OCI-LY1 (cell line): ENCODE data around the gene LPCAT1.

Experiments used
- CTCF ChIP-seq: fragments of 200-600 bp; sonication (generic), shearing (Covaris generic); IDR thresholded peaks from 2 replicates; pipeline ENCODE4 v1.5.1; 2017; ENCODE audit warnings: mild to moderate bottlenecking, antibody characterized with exemption, low read length, moderate library complexity, mixed read lengths
- EZH2 ChIP-seq: fragments of 200-600 bp; sonication (generic), shearing (Covaris generic); IDR thresholded peaks from 2 replicates; pipeline ENCODE4 v1.8.0; 2017; ENCODE audit warnings: borderline replicate concordance, mixed run types, mild to moderate bottlenecking, antibody characterized with exemption, low read length, moderate library complexity, mixed read lengths

DNA sequence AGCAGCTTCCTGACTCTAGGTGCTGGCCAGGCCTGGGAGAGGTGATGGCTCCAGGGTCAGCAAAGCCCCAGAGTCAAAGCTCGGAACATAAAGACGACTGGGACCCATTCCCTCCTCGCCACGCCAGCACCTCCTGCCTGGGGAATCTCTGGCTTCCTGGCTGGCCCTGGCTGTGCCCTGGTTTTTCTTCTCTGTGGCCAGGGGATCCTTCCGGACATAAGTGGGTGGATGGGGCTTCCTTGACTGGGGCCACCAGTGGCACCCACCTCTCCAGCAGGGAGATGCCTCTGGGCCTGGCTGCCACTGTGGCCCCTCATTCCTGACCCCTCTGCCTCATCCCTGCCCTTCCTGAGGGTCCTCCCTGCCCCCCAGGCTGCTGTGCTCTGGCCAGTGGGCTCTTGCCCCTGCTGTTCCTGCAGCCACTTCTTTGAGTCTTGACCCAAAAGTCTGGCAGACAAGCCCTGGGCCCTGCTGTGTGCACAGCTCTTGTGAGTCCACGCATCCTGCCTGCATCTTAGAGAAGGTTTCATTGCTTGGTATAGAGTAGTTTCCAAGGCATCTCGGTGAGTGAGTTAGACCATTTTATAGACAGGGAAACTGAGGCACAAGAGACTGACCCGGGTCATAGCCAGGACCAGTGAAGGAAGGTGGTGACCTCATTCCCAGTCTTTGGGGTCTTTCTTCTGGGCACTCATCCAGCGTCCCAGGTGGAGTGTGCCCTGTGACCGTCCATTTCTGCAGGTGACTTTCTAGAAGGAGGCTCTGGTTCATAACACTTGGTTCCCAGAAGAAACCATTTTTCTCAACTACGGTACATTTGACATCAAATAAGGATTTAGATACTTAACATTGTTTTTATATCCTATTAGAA lies 17.3 kb upstream of the LPCAT1 start:
- TF ChIP-seq CTCF = no peak
- TF ChIP-seq EZH2 = no peak
